Brain microvascular endothelial cell (primary cell): ENCODE results near the gene TMEM192.
"Not testable (repeated sequence)": the region's sequence is repeated elsewhere in the genome, so short reads cannot be mapped to it uniquely, and the experiment has no call there.

Experiments
- DNase-seq: peaks from one replicate; pipeline ENCODE4 v3.0.0-alpha.2; 2020
- H3K27ac ChIP-seq: fragments of 250-450 bp; sonication (Bioruptor Pico); 2 replicates; pipeline ENCODE4 v1.5.1; 2020; ENCODE audit warnings: mild to moderate bottlenecking, moderate library complexity
- H3K27me3 ChIP-seq: fragments of 250-450 bp; sonication (Bioruptor Pico); replicated peaks from 2 replicates; pipeline ENCODE4 v1.5.1; 2020; ENCODE audit warnings: mild to moderate bottlenecking
- H3K36me3 ChIP-seq: fragments of 250-450 bp; sonication (Bioruptor Pico); replicated peaks from 2 replicates; pipeline ENCODE4 v1.5.1; 2020; ENCODE audit warnings: mild to moderate bottlenecking
- H3K4me3 ChIP-seq: 2 replicates; pipeline ENCODE4 v1.5.1; 2011; ENCODE audit warnings: low read depth, mild to moderate bottlenecking, control low read depth, low read length, moderate library complexity
- in situ Hi-C: cut with HindIII; loops from 2 replicates; pipeline ENCODE4 v1.10.0; 2017; ENCODE audit warnings: low sequenced_read_pairs, low pct_ligation_motif_present
- TF ChIP-seq, protein P1 (sequence below): IDR thresholded peaks from 2 replicates; pipeline ENCODE4 v1.5.1; 2011; ENCODE audit warnings: low read depth, mild to moderate bottlenecking, moderate library complexity, low read length, control low read depth, inconsistent platforms; ENCODE audit errors: missing control alignments

Gene TMEM192

DNA sequence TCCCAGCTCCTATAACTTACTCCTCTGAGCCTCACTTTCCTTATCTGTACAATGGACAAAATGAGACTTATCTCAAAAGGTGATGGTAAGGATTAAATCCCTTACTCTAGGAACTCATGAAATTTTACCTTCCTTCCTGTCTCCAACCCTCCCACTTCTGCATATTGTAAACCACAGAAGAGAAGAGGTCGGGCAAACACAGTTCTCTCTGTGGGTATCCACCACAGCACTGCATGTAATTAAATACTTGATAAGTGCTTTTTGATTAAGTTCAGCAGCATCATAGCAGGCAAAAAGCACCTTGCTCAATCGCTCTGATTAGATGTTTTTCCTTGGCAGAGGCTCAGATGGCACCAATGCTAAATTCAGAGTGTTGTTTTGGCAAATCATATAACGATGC lies 17.3 kb upstream of the TMEM192 start:
- H3K36me3 ChIP-seq, result no peaks in the 10 kb centered on the region
- TF ChIP-seq, protein P1, sequence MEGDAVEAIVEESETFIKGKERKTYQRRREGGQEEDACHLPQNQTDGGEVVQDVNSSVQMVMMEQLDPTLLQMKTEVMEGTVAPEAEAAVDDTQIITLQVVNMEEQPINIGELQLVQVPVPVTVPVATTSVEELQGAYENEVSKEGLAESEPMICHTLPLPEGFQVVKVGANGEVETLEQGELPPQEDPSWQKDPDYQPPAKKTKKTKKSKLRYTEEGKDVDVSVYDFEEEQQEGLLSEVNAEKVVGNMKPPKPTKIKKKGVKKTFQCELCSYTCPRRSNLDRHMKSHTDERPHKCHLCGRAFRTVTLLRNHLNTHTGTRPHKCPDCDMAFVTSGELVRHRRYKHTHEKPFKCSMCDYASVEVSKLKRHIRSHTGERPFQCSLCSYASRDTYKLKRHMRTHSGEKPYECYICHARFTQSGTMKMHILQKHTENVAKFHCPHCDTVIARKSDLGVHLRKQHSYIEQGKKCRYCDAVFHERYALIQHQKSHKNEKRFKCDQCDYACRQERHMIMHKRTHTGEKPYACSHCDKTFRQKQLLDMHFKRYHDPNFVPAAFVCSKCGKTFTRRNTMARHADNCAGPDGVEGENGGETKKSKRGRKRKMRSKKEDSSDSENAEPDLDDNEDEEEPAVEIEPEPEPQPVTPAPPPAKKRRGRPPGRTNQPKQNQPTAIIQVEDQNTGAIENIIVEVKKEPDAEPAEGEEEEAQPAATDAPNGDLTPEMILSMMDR, result no peak
- no peak for DNase-seq
- no peak overlapping the region for H3K27ac ChIP-seq
- H3K27me3 ChIP-seq, result no peaks in the 10 kb centered on the region
- H3K4me3 ChIP-seq, result no peak overlapping the region
- in situ Hi-C loops, result loop anchor here (25.0 kb wide), 1 partner anchor 332 kb away; no protein-coding TSS in a partner anchor

DNA sequence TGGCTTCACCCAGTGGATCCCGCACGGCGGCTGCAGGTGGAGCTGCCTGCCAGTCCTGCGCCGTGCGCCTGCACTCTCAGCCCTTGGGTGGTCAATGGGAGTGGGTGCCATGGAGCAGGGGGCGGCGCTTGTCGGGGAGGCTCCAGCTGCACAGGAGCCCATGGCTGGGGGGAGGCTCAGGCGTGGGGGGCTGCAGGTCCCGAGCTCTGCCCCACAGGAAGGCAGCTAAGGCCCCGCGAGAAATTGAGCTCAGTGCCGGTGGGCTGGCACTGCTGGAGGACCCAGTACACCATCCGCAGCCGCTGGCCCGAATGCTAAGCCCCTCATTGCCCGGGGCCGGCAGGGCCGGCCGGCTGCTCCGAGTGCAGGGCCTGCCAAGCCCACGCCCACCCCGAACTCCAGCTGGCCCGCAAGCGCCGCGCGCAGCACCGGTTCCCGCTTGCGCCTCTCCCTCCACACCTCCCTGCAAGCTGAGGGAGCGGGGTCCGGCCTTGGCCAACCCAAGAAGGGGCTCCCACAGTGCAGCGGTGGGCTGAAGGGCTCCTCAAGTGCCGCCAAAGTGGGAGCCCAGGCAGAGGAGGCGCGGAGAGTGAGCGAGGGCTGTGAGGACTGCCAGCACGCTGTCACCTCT lies 13.3 kb upstream of the TMEM192 start:
- DNase-seq, H3K4me3 ChIP-seq, H3K36me3 ChIP-seq, H3K27ac ChIP-seq, H3K27me3 ChIP-seq: not testable (repeated sequence)
- in situ Hi-C loops, result loop anchor here (25.0 kb wide), 1 partner anchor 336 kb away; no protein-coding TSS in a partner anchor

DNA sequence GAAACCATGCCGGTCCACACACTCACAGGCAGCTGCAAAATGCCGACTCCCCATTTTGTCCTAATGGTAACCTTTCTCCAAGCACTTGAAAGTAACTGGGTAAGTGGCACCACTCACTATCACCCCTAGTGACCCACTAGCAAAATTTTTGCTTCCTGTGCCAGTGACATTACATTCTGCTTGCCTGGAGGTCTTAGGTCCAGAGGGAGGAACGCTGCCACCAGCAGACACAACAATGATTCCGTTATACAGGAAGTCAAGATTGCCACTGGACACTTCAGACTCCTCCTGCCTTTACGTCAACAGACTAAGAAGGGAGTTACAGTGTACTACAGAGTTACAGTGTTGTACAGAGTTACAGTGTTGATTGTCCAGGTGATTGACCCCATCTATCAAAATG lies 11.8 kb upstream of the TMEM192 start:
- in situ Hi-C loops, result no loop called here
- Histone ChIP-seq H3K27me3 (no peaks in the 10 kb centered on the region), H3K4me3 (no peak overlapping the region), H3K36me3 (no peaks in the 10 kb centered on the region), H3K27ac (no peak overlapping the region)
- TF ChIP-seq, protein P1, result no peak
- DNase-seq, result no peak

DNA sequence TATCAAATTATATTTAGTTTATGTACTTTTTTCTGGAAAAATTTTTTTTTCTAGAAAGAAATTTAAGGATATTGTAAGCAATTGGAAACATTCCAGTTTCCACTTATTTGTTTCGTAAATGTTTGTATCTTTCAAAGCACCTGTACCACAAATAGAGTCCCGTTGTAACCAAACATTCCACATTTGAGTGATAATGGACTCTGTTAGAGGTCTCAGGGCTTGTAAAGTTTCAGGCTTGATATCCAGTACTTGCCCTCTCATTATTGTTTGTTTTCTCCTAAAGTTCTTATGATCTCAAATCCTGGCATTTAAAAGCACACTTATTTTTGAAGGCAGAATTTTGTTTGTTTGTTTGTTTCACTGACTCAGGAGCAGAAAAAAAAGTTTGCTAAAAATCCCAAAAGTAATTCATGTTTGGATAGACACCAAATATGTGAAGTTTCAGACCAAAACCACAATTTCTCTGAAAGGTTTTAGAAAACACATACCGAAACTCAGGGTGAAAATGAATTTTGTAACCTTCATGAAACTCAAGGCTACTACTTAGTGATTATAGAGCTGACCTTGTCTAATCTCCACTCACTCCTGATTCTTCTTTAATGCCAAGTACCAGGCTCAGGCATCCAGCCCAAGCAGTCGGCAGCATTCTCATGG lies 5.7 kb upstream of the TMEM192 start:
- Histone ChIP-seq H3K36me3 (no peaks in the 10 kb centered on the region), H3K27ac (no peak overlapping the region), H3K4me3 (no peak overlapping the region), H3K27me3 (no peaks in the 10 kb centered on the region)
- in situ Hi-C loops, result no loop called here
- TF ChIP-seq, protein P1, result no peak
- no peak for DNase-seq

DNA sequence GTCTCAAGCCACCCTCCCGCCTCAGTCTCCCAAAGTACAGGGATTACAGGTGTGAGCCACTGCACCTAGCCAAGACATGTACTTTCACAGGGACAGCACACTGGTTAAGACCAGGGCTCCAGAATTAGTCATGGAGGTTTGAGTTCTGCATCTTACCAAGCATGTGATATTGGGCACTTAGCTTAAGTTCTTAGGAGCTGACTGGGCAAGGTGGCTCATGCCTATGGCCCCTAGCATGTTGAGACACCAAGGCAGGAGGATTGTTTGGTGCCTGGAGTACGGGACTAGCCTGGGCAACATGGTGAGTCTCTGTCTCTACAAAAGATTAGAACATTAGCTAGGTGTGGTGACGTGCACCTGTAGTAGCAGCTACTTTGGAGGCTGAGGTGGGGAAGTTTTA lies 2.6 kb upstream of the TMEM192 start:
- in situ Hi-C loops, result no loop called here
- H3K27me3 ChIP-seq, result no peaks in the 10 kb centered on the region
- DNase-seq, result no peak

DNA sequence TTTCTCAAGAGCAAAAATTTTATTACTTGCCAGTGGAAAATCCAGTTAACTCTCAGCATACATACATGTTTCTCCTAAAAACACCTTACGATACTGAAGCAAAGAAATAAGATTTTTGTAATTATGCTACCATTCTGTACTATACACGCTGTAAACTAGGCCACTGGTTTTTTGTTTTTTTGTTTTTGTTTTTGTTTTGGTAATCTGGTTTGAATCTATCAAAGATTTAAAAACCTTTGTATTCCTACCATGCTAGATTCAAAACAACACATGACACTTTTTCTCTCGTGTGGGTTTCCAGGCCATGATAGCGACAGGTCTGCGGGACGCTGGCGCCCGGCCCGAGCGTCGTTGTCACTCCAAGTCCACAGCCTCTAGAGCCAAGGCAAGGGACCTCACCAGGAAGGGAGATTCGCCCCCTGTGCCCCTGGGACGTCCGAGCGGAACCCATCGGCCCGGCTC lies 723 bp downstream of the TMEM192 start:
- peak overlapping the region; percentile 60 for H3K27ac ChIP-seq
- no peak for DNase-seq
- H3K36me3 ChIP-seq, result no peaks in the 10 kb centered on the region
- H3K27me3 ChIP-seq, result no peaks in the 10 kb centered on the region
- TF ChIP-seq, protein P1, result no peak
- in situ Hi-C loops, result no loop called here
- H3K4me3 ChIP-seq, result peak overlapping the region; percentile 92

More for the DNA sequence above, 2.6 kb upstream of the TMEM192 start:
- no peak overlapping the region for H3K27ac ChIP-seq
- TF ChIP-seq, protein P1, result no peak
- no peak overlapping the region for H3K4me3 ChIP-seq
- no peaks in the 10 kb centered on the region for H3K36me3 ChIP-seq
